ENCODE measurements around the gene RPS15A.

Gene RPS15A

DNA sequence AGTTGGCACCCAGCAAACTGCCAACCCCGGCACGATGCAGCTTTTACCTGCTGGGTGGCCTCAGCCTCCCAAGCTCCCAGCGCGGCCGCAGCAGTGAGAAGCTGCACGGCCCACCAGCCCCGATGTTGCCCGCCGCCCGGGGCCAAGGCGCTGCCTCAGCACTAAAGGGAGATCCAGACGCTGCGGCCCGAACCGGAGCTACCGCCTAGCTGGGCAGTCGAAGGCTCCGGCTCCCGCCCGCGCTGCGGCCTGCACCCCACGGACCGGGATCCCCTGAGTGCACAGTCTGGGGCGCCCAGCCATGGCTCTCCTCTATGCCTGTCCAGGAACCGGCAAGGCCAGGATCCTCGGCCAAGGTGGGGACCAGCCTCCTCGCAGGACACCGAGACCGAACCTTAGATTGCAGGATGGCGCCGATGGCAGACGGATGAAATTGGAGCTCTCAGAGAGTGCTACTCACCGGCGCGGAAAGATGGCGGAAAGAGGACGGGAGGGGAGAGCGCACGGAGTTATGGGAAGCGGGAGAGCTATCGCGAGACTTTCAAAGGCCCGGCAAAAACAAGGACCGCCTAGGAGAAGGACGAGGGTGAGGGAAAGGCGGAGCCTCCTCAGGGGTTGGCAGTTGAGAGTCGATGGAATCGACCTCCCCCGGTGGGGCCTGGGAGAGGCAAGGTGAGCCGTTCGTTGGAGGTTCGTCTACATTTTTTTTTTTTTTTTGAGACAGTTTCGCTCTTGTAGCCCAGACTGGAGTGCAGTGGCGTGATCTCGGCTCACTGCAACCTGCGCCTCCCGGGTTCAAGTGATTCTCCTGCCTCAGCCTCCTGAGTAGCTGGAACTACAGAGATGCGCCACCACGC, at the start of gene RPS15A:
RPS15A (minus strand) TSS at position 485 of the 857 bp plus-strand sequence. CDS start 1,221 bp downstream, outside the sequence.
- peaks cover 46% of the 10 kb centered on the region for H3K4me1 Mint-ChIP-seq (ENCODE audit: low read depth)
- DNase-seq (ENCODE audit: low spot score), result peak; percentile 91
- peak within 1 kb of the TSS; percentile 99 for H3K4me3 Mint-ChIP-seq
- peak within 1 kb of the TSS; percentile 94 for H3K27ac Mint-ChIP-seq
- no peaks in the 10 kb centered on the region for H3K27me3 Mint-ChIP-seq (ENCODE audit: low read depth)
- peaks cover 85% of the 10 kb centered on the region for H3K36me3 Mint-ChIP-seq (ENCODE audit: low read depth)
- H3K9me3 Mint-ChIP-seq, result no peaks in the 10 kb centered on the region

- Mint-ChIP-seq H3K4me3 (no peak overlapping the region), H3K27me3 (ENCODE audit: low read depth) (no peaks in the 10 kb centered on the region), H3K36me3 (ENCODE audit: low read depth) (peaks cover 74% of the 10 kb centered on the region), H3K27ac (no peak overlapping the region), H3K9me3 (no peaks in the 10 kb centered on the region), H3K4me1 (ENCODE audit: low read depth) (peaks cover 8% of the 10 kb centered on the region)
- no peak for DNase-seq (ENCODE audit: low spot score)
Observed at GRCh38 chr16:18839555-18839954, 49.4 kb upstream of the RPS15A start.

DNA sequence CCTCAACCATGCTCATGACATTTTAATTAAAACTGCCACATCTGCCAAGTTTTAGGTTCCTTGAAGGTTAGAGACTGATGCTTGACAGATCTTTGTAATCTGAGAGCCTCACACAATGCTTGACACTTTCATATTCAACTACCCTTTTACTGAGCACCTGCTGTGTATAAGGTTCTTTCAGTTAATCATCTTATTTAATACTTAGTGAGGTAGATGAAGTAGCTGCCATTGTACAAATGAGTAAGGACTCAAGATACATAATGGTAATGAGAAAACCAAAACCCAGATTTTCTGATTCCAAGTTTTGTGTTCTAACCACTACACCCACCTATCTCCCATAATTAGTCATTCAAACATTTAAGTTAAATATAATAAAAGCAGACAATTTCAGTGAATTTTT, 46.6 kb upstream of the RPS15A start:
- Mint-ChIP-seq H3K4me1 (ENCODE audit: low read depth) (peaks cover 8% of the 10 kb centered on the region), H3K27ac (peak overlapping the region; percentile 12)
- DNase-seq (ENCODE audit: low spot score), result no peak

GRCh38 chr16:18834864-18835263, 44.7 kb upstream of the RPS15A start:
- peaks cover 8% of the 10 kb centered on the region for H3K4me1 Mint-ChIP-seq (ENCODE audit: low read depth)
- peaks cover 64% of the 10 kb centered on the region for H3K36me3 Mint-ChIP-seq (ENCODE audit: low read depth)
- no peaks in the 10 kb centered on the region for H3K27me3 Mint-ChIP-seq (ENCODE audit: low read depth)
- H3K27ac Mint-ChIP-seq, result no peak overlapping the region
- DNase-seq (ENCODE audit: low spot score), result no peak
- no peaks in the 10 kb centered on the region for H3K9me3 Mint-ChIP-seq
- H3K4me3 Mint-ChIP-seq, result no peak overlapping the region

More for the DNA sequence above, 46.6 kb upstream of the RPS15A start:
- H3K4me3 Mint-ChIP-seq, result no peak overlapping the region
- H3K27me3 Mint-ChIP-seq (ENCODE audit: low read depth), result no peaks in the 10 kb centered on the region
- H3K36me3 Mint-ChIP-seq (ENCODE audit: low read depth), result peaks cover 69% of the 10 kb centered on the region
- H3K9me3 Mint-ChIP-seq, result no peaks in the 10 kb centered on the region

GRCh38 chr16:18833707-18834505, 43.8 kb upstream of the RPS15A start:
- no peak overlapping the region for H3K27ac Mint-ChIP-seq
- no peak overlapping the region for H3K4me3 Mint-ChIP-seq
- H3K4me1 Mint-ChIP-seq (ENCODE audit: low read depth), result peaks cover 8% of the 10 kb centered on the region
- H3K27me3 Mint-ChIP-seq (ENCODE audit: low read depth), result no peaks in the 10 kb centered on the region
- DNase-seq (ENCODE audit: low spot score), result no peak
- H3K9me3 Mint-ChIP-seq, result no peaks in the 10 kb centered on the region
- H3K36me3 Mint-ChIP-seq (ENCODE audit: low read depth), result peaks cover 65% of the 10 kb centered on the region

DNA sequence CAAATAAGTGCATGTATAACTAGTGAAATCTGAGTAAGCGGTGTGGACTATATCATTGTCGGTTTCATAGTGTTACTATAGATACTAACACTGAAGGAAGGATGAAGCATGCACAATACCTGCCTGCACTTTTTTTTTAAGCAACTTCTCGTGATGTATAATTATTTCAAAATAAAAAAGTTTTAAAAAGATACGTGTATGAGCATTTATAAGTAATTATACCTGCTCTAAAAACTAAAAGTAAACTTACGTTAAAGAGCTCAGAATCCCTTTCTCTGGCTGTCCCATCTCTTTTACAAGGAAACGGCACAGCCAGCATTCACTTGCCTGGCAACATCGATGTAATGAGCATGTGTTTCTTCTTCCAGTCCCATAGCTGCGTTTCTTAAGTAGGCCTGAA, 42.5 kb upstream of the RPS15A start:
- peaks cover 65% of the 10 kb centered on the region for H3K36me3 Mint-ChIP-seq (ENCODE audit: low read depth)
- H3K27me3 Mint-ChIP-seq (ENCODE audit: low read depth), result no peaks in the 10 kb centered on the region
- no peak overlapping the region for H3K27ac Mint-ChIP-seq
- H3K9me3 Mint-ChIP-seq, result no peaks in the 10 kb centered on the region
- no peak for DNase-seq (ENCODE audit: low spot score)
- H3K4me3 Mint-ChIP-seq, result no peak overlapping the region
- peaks cover 9% of the 10 kb centered on the region for H3K4me1 Mint-ChIP-seq (ENCODE audit: low read depth)

GRCh38 chr16:18832006-18832405, 41.9 kb upstream of the RPS15A start:
- H3K27me3 Mint-ChIP-seq (ENCODE audit: low read depth), result no peaks in the 10 kb centered on the region
- peaks cover 5% of the 10 kb centered on the region for H3K4me1 Mint-ChIP-seq (ENCODE audit: low read depth)
- H3K9me3 Mint-ChIP-seq, result no peaks in the 10 kb centered on the region
- peaks cover 63% of the 10 kb centered on the region for H3K36me3 Mint-ChIP-seq (ENCODE audit: low read depth)
- no peak overlapping the region for H3K4me3 Mint-ChIP-seq
- no peak for DNase-seq (ENCODE audit: low spot score)
- H3K27ac Mint-ChIP-seq, result no peak overlapping the region

GRCh38 chr16:18829251-18829650, 39.1 kb upstream of the RPS15A start:
- Mint-ChIP-seq H3K36me3 (ENCODE audit: low read depth) (peaks cover 45% of the 10 kb centered on the region), H3K4me1 (ENCODE audit: low read depth) (peaks cover 4% of the 10 kb centered on the region), H3K9me3 (no peaks in the 10 kb centered on the region), H3K27ac (no peak overlapping the region), H3K4me3 (no peak overlapping the region), H3K27me3 (ENCODE audit: low read depth) (no peaks in the 10 kb centered on the region)
- DNase-seq (ENCODE audit: low spot score), result no peak

DNA sequence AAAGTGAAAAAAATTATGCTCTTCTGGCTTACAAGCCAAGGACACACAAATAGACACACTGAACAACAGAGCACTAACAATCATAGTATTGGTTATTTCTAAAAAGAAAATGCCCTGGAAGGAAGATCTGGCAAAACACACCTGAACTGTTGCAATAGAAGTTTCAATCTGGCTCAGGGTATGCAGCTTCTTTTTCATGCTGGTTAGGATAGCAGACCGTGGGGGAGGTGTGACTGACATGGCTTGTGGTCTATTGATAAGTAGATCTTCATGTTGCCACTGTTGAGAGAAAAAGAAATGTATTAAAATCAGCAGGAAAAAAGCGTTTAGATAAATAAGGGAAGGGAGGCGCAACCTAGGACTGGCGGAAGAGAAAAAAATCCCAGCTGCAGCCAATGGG, 37.8 kb upstream of the RPS15A start:
- Mint-ChIP-seq H3K9me3 (no peaks in the 10 kb centered on the region), H3K4me1 (ENCODE audit: low read depth) (peaks cover 4% of the 10 kb centered on the region), H3K27me3 (ENCODE audit: low read depth) (no peaks in the 10 kb centered on the region), H3K27ac (no peak overlapping the region), H3K4me3 (no peak overlapping the region), H3K36me3 (ENCODE audit: low read depth) (peaks cover 38% of the 10 kb centered on the region)
- DNase-seq (ENCODE audit: low spot score), result no peak

DNA sequence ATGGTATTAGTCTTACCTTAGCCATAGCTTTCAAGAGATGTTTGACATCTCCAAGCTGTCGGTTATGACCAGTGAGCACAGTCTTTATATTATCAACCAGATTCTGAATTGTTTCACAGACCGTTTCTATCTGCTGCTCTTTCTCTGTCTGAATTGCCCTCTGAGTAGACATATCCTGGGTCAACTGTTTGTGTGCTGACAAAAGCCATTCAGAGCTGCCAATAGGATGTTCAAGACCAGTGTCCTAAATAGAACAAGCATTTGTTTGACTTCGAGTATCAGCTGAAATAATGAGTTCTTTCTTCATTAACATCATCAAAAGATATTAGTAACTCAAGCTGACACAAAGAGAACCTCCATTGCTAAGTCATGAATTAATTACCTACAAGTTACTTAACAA, 26.2 kb upstream of the RPS15A start:
- Mint-ChIP-seq H3K36me3 (ENCODE audit: low read depth) (peaks cover 57% of the 10 kb centered on the region), H3K9me3 (no peaks in the 10 kb centered on the region), H3K27me3 (ENCODE audit: low read depth) (no peaks in the 10 kb centered on the region), H3K27ac (no peak overlapping the region), H3K4me3 (no peak overlapping the region), H3K4me1 (ENCODE audit: low read depth) (peaks cover 13% of the 10 kb centered on the region)
- no peak for DNase-seq (ENCODE audit: low spot score)

DNA sequence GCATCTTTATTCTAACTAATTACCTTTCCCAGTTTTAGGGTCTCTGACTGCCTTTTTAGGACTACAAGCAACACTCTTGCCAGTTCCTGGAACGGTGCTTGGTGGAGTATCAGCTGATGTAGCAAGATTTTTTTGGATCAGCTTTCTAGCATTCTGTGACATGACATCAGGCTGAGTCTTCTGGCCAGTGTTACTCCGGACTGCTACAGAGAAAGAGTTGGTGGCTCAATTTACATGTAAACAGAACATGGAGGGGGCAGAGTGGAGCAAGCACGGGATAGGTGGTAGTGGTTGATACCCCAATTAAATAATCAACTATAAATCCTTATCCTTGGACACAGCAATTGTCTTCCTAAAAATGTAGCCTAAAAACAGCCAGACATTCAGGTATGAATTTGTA, 21.8 kb upstream of the RPS15A start:
- H3K27me3 Mint-ChIP-seq (ENCODE audit: low read depth), result no peaks in the 10 kb centered on the region
- no peak overlapping the region for H3K27ac Mint-ChIP-seq
- H3K36me3 Mint-ChIP-seq (ENCODE audit: low read depth), result peaks cover 68% of the 10 kb centered on the region
- no peak overlapping the region for H3K4me3 Mint-ChIP-seq
- H3K4me1 Mint-ChIP-seq (ENCODE audit: low read depth), result no peaks in the 10 kb centered on the region
- no peak for DNase-seq (ENCODE audit: low spot score)
- H3K9me3 Mint-ChIP-seq, result no peaks in the 10 kb centered on the region

DNA sequence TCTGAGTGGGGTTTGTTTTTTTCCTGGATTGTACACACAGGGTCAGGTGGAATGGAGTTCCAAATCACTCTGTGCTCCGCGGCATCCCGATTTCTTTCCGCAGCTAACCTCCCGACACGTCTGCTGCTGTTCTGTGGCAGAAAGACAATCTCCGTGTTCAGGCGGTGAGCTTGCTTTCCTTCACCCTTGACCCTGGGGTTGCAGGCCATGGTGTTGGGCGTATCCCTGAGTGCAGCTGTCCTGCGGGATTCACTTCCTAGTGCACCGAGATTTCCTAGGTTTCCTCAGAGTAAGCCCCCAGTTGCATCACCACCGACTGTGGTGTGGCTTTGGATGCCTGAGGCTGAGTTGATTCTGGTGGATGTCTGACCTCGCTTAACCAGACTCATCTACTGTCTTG, 19.0 kb upstream of the RPS15A start:
- no peak for DNase-seq (ENCODE audit: low spot score)
- H3K27me3 Mint-ChIP-seq (ENCODE audit: low read depth), result no peaks in the 10 kb centered on the region
- H3K27ac Mint-ChIP-seq, result no peak overlapping the region
- peaks cover 66% of the 10 kb centered on the region for H3K36me3 Mint-ChIP-seq (ENCODE audit: low read depth)
- no peak overlapping the region for H3K4me3 Mint-ChIP-seq
- H3K4me1 Mint-ChIP-seq (ENCODE audit: low read depth), result peaks cover 18% of the 10 kb centered on the region
- no peaks in the 10 kb centered on the region for H3K9me3 Mint-ChIP-seq

DNA sequence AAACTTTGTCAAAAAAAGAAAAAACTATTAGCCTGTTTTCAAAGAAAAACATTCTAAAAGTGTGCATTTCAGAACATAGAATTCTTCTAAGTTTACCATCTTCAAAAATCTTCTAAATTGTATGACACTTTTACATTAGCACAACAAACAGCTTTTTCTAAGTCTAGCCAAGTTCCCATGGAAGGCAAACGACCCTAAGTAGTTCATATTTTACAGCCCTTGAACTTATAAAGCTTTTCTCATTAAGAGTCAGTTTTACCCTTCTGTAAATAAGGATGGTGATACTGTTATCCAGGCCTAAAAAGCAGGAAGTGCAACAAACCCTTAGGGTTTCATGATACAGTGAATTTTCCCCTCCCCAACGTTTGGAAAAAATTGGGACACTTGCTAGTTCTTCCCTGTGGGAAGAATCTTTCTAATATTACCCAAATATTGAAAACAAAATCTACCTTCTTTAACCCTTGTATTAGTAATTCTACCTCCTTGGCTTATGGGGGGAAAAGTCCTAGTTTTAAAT, 15.2 kb upstream of the RPS15A start:
- Mint-ChIP-seq H3K27ac (peak overlapping the region; percentile 96), H3K9me3 (no peaks in the 10 kb centered on the region), H3K4me3 (no peak overlapping the region), H3K36me3 (ENCODE audit: low read depth) (peaks cover 53% of the 10 kb centered on the region), H3K4me1 (ENCODE audit: low read depth) (peaks cover 35% of the 10 kb centered on the region), H3K27me3 (ENCODE audit: low read depth) (no peaks in the 10 kb centered on the region)
- no peak for DNase-seq (ENCODE audit: low spot score)

GRCh38 chr16:18804540-18804939, 14.4 kb upstream of the RPS15A start:
- H3K4me3 Mint-ChIP-seq, result peak overlapping the region; percentile 66
- peaks cover 43% of the 10 kb centered on the region for H3K4me1 Mint-ChIP-seq (ENCODE audit: low read depth)
- H3K27me3 Mint-ChIP-seq (ENCODE audit: low read depth), result no peaks in the 10 kb centered on the region
- H3K27ac Mint-ChIP-seq, result peak overlapping the region; percentile 96
- peaks cover 52% of the 10 kb centered on the region for H3K36me3 Mint-ChIP-seq (ENCODE audit: low read depth)
- H3K9me3 Mint-ChIP-seq, result no peaks in the 10 kb centered on the region
- DNase-seq (ENCODE audit: low spot score), result no peak
